Activated CD4-positive, alpha-beta T cell treated with anti-CD3 and anti-CD28 coated beads, Interleukin-10, Interleukin-2, amounts not matched to agents 100 ng/mL and 50 ng/mL, durations not matched to agents 16 hours and 8 hours (primary cell): Measurements from ENCODE around the gene PHAF1.

ENCODE experiments used
- DNase-seq: peaks from one replicate; pipeline ENCODE4 v3.0.0-alpha.2; 2020

The PHAF1 gene

DNA sequence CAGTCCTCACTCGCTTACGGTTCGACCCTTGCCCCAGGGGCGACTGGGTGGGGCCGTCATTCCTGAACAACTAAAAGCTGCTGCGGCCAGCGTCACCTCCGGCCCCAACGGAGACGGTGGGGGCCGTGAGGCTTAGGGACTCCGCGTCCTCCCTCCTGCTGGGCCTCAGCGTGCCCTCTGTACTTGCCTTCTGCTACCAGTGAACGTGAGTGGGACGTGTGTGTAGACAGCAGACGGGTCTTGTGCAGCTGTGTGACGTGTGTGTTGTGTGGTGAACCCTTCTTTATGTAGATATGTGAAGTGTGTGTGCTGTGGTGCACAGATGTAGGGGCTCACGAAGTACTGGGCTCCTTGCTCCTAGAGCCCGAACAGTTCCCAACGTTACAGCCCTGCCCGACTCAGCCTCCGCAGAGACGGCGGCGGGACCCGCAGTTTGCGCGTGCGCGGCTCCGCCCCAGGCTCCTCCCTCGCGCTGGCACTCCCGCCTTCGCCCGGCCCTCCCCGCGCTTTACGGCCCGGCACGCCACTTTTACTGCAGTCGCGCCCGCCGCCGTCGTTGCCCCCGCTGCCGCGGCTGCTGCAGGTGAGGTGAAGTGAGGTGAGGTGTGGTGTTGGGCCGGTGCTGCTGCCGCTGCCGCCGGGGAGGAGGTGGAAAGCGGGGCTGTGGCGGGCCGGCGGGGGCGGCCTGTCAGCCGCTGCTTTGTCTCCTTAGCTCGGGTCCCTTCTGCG lies at the start of gene PHAF1:
TSS of gene PHAF1 (plus strand) at position 535 of the 729 bp plus-strand sequence. CDS start 235 bp downstream, outside the sequence.
- peak; percentile 97 for DNase-seq

- peak; percentile 39 for DNase-seq
These were observed 46.7 kb upstream of the PHAF1 start for GRCh38 chr16:67063008-67063407.

DNA sequence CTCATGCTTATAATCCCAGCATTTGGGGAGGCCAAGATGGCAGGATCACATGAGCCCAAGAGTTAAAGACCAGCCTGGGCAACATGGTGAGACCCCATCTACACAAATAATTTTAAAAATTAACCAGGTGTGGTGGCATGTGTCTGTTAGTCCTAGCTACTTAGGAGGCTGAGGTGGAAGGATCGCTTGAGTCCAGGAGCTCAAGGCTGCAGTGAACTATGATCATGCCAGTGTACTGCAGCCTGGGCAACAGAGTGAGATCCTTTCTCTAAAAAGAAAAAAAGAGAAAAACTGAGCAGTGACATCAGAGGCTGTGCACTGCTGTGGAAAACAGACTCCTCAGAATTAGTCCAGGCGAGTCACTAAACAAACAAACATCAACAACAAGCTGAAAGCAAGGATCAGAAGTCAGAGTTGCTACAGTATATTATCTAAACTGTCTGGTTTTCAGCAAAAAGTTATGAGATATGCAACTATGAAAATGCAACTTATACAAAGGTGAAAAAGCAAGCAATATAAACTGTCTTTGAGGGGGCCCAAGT lies 41.5 kb upstream of the PHAF1 start:
- DNase-seq = no peak

DNA sequence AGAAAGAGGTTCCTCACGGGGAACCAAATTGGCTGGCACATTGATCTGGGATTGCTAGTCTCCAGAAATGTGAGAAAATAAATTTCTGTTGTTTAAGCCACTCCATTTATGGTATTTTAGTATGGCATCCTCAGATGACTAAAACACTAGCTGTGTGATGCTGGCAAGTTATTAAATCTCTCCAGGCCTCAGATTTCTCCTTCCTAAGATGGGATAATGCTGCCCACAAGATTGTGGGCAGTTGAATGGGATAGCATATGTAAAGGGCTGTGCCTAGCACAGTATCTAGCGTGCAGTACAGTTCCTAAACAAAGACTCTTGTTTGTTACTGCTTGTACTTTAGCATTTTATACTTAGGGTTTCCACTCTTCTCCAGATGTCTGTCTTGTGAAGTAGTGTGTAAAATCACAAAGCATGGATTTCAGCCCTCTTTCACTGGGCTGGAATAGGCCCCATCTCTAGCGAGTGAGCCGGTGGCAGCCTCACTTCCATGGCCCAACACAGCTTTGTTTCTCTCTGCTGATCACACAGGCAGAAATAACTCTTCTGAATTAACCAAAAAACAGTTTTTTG lies 38.2 kb upstream of the PHAF1 start:
- no peak for DNase-seq

DNA sequence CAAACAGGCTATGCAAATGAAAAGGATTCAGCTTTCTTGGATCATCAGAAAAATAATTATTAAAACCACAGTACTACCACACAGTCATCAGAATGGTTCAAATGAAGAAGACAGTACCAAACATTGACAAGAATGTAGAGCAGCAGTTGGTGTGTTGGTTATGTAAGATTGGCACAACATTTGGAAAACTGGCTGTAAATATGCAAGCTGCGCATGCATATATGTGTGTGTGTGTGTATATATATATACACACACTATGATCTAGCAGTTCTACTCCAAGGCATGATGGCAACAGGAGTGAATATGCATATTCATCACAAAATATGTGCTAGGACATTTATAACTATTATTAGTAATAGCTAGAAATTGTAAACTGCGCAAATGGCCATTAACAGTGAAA lies 34.4 kb upstream of the PHAF1 start:
- DNase-seq = no peak

- no peak for DNase-seq
These were observed 31.9 kb upstream of the PHAF1 start for GRCh38 chr16:67077871-67078270.

DNA sequence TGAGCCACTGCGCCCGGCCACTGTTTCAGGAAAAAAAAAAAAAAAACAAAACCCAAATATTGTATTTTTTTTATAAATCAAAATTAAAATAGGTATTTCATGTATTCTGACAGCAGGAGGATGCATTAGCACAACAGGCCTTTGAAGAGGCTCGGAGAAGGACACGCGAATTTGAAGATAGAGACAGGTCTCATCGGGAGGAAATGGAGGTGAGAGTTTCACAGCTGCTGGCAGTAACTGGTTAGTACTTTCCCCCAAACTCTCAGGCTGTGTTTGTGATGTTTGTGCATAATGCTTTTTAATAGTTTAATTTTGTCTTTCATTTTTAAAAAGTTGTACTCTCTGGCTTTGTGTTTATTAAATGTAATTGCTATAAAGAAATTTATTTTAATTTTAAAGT lies 27.6 kb upstream of the PHAF1 start:
- DNase-seq = no peak

DNA sequence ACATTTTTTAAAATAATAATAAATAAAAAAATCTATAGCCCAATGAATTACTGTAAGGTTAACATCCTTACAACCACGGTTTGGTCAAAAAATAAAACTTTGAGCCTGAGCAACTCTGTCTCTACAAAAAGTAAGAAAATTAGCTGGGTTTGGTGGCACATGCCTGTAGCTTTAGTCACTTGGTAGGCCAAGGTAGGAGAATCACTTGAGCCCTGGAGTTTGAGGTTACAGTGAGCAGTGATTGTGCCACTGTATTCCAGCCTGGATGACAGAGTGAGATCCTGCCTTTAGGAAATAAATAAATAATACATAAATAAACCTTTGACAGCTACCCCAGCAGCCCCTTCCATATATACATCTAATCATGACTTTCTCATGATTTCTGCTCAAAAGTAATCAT lies 26.9 kb upstream of the PHAF1 start:
- no peak for DNase-seq

GRCh38 chr16:67084345-67085028 lies 25.3 kb upstream of the PHAF1 start:
- peak; percentile 22 for DNase-seq

DNA sequence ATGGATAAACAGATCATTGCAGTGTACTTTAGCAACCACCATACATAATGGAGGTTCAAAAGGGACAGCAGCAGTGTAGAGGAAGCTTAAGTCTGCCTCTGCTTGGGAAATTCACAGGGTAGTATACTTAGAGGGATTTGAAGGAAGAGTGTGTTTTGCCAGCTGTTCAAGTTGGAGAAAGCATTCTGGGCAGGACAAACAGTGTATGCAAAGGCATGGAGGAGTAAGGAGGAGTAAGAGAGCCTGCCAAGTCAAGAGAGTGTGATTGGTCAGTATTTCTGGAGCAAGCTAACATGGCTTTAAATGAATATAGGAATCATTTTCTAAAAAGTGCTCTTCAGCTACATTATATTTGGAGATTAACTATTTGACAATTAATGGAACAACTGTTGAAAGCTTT lies 22.9 kb upstream of the PHAF1 start:
- no peak for DNase-seq

GRCh38 chr16:67087291-67087690 lies 22.4 kb upstream of the PHAF1 start:
- no peak for DNase-seq

DNA sequence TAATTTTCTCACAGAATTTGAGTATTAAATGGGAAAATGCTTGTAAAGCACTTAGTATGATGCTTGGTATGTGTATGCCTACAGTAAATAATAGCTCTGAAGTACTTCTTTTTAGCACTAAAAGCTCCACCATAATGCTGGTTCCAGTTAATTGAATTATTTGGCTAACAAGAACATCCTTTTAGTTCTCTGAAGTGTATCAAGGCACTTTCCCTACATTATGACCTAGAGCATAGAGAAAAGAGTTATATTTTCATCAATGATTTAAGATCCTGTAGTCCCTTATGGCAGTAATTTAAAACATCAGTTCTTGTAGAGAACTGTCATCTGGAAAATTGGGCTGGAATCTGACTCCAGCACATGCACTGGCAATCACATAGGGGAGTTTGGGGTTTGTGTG lies 21.9 kb upstream of the PHAF1 start:
- DNase-seq = no peak

DNA sequence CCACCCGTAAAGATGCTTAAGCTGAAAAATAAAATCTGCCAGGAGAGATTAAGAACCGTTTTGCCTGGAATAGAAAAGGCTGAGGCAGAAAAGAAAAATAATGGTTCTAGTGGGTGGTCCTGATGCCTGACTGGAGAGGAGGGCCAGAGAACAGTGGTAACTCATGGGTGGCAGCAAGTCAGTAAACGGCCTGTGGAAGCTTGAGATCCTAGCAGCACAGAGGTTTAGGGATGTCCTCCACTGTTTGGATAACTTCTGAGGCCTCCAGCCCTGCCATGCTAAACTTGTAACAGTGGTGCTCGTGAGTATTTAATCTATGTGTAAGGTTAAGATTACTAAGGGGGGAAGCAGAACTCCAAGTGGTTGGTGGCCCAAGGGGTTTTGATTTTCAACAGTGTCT lies 21.2 kb upstream of the PHAF1 start:
- DNase-seq = no peak

- no peak for DNase-seq
These were observed 20.6 kb upstream of the PHAF1 start for GRCh38 chr16:67089101-67089500.

GRCh38 chr16:67091906-67092566 lies 17.7 kb upstream of the PHAF1 start:
- no peak for DNase-seq

DNA sequence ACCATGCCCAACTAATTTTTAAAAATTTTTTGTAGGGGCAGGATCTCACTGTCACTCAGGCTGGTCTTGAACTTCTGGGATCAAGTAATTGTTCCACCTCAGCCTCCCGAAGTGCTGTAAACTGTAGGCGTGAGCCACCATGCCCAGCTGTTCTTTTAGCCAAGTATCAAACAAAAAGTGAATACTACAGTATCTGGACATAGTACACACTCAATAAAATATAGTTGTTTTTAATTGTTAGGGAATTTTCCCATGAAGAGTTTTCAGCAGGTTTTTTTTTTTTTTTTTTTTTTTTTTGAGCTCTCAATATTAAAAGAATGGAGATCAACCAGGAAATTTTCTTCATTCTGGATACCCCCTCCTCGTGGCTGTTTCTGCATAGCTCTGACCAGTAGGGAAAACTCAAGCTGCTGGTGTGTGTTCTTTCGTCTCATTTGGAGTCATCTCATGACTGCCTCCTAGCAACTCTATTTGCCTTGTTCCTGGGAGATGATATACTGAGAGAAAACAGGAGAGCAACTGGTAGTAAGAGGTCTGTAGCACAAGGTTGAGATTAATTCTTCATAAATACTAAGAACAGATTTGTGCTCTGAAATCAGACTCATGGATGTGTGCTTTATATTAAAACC lies 16.5 kb upstream of the PHAF1 start:
- peak; percentile 17 for DNase-seq

GRCh38 chr16:67098599-67098998 lies 11.1 kb upstream of the PHAF1 start:
- DNase-seq = no peak

- DNase-seq = peak; percentile 31
These were observed 9.0 kb upstream of the PHAF1 start for GRCh38 chr16:67100569-67101310.

GRCh38 chr16:67101311-67102082 lies 8.2 kb upstream of the PHAF1 start:
- peak; percentile 43 for DNase-seq

GRCh38 chr16:67104061-67104460 lies 5.7 kb upstream of the PHAF1 start:
- no peak for DNase-seq

GRCh38 chr16:67104845-67105244 lies 4.9 kb upstream of the PHAF1 start:
- DNase-seq = no peak
